Measurements from ENCODE around the gene ATG7. TPM values are rescaled to one million over a fixed set of nuclear protein-coding genes. Genes with fewer than 3 reads are reported as not detected.

ATG7 gene
- polyA plus RNA-seq, 2 donors = 5.8 to 13.1 TPM

- Histone ChIP-seq H3K27me3 (ENCODE audit: control insufficient read depth in 1 of 2, insufficient read depth in 2 of 2, low read length in 2 of 2) (no peaks in the 10 kb centered on the region), H3K4me1 (ENCODE audit: control insufficient read depth in 2 of 2, insufficient read depth in 2 of 2, low read length in 1 of 2) (no peaks in the 10 kb centered on the region), H3K4me3 (ENCODE audit: low read depth in 1 of 2, low read length in 2 of 2) (no peak overlapping the region), H3K27ac (ENCODE audit: low read depth in 2 of 2, low read length in 1 of 2) (no peak overlapping the region), H3K9me3 (ENCODE audit: control insufficient read depth in 2 of 2, insufficient read depth in 1 of 2, low read depth in 1 of 2, low read length in 1 of 2) (no peaks in the 10 kb centered on the region), H3K36me3 (ENCODE audit: control insufficient read depth in 2 of 2, insufficient read depth in 2 of 2, low read length in 1 of 2) (peaks cover 0 to 13% of the 10 kb centered on the region in 2 donors)
- WGBS, 2 donors = 83% methylated on average over 1 of the region's 1 CpG
Observed at GRCh38 chr3:11356269-11356668, 84.1 kb downstream of the ATG7 start.

GRCh38 chr3:11362600-11362999, 90.4 kb downstream of the ATG7 start:
- Histone ChIP-seq H3K27ac (ENCODE audit: low read depth in 2 of 2, low read length in 1 of 2) (no peak overlapping the region), H3K9me3 (ENCODE audit: control insufficient read depth in 2 of 2, insufficient read depth in 1 of 2, low read depth in 1 of 2, low read length in 1 of 2) (no peaks in the 10 kb centered on the region), H3K36me3 (ENCODE audit: control insufficient read depth in 2 of 2, insufficient read depth in 2 of 2, low read length in 1 of 2) (peaks cover 7 to 13% of the 10 kb centered on the region in 2 donors), H3K4me1 (ENCODE audit: control insufficient read depth in 2 of 2, insufficient read depth in 2 of 2, low read length in 1 of 2) (no peaks in the 10 kb centered on the region), H3K27me3 (ENCODE audit: control insufficient read depth in 1 of 2, insufficient read depth in 2 of 2, low read length in 2 of 2) (no peaks in the 10 kb centered on the region), H3K4me3 (ENCODE audit: low read depth in 1 of 2, low read length in 2 of 2) (no peak overlapping the region)
- 71 to 72% methylated on average over 5 of the region's 5 CpGs for WGBS, 2 donors

GRCh38 chr3:11363715-11364114, 91.5 kb downstream of the ATG7 start:
- H3K36me3 ChIP-seq (ENCODE audit: control insufficient read depth in 2 of 2, insufficient read depth in 2 of 2, low read length in 1 of 2) = peaks cover 7 to 9% of the 10 kb centered on the region in 2 donors
- H3K4me1 ChIP-seq (ENCODE audit: control insufficient read depth in 2 of 2, insufficient read depth in 2 of 2, low read length in 1 of 2) = no peaks in the 10 kb centered on the region
- WGBS, 2 donors = 79 to 80% methylated on average over 2 of the region's 2 CpGs
- H3K27me3 ChIP-seq (ENCODE audit: control insufficient read depth in 1 of 2, insufficient read depth in 2 of 2, low read length in 2 of 2) = no peaks in the 10 kb centered on the region
- H3K9me3 ChIP-seq (ENCODE audit: control insufficient read depth in 2 of 2, insufficient read depth in 1 of 2, low read depth in 1 of 2, low read length in 1 of 2) = no peaks in the 10 kb centered on the region
- no peak overlapping the region for H3K27ac ChIP-seq (ENCODE audit: low read depth in 2 of 2, low read length in 1 of 2)
- no peak overlapping the region for H3K4me3 ChIP-seq (ENCODE audit: low read depth in 1 of 2, low read length in 2 of 2)

GRCh38 chr3:11364181-11364580, 92.0 kb downstream of the ATG7 start:
- Histone ChIP-seq H3K27me3 (ENCODE audit: control insufficient read depth in 1 of 2, insufficient read depth in 2 of 2, low read length in 2 of 2) (no peaks in the 10 kb centered on the region), H3K9me3 (ENCODE audit: control insufficient read depth in 2 of 2, insufficient read depth in 1 of 2, low read depth in 1 of 2, low read length in 1 of 2) (no peaks in the 10 kb centered on the region), H3K36me3 (ENCODE audit: control insufficient read depth in 2 of 2, insufficient read depth in 2 of 2, low read length in 1 of 2) (peaks cover 7 to 9% of the 10 kb centered on the region in 2 donors), H3K4me1 (ENCODE audit: control insufficient read depth in 2 of 2, insufficient read depth in 2 of 2, low read length in 1 of 2) (no peaks in the 10 kb centered on the region), H3K4me3 (ENCODE audit: low read depth in 1 of 2, low read length in 2 of 2) (no peak overlapping the region), H3K27ac (ENCODE audit: low read depth in 2 of 2, low read length in 1 of 2) (no peak overlapping the region)
- 81 to 89% methylated on average over 2 of the region's 2 CpGs for WGBS, 2 donors

- peak overlapping the region; percentile 70 for H3K27ac ChIP-seq (ENCODE audit: low read depth in 2 of 2, low read length in 1 of 2)
- no peaks in the 10 kb centered on the region for H3K9me3 ChIP-seq (ENCODE audit: control insufficient read depth in 2 of 2, insufficient read depth in 1 of 2, low read depth in 1 of 2, low read length in 1 of 2)
- H3K4me3 ChIP-seq (ENCODE audit: low read depth in 1 of 2, low read length in 2 of 2) = no peak overlapping the region
- H3K27me3 ChIP-seq (ENCODE audit: control insufficient read depth in 1 of 2, insufficient read depth in 2 of 2, low read length in 2 of 2) = no peaks in the 10 kb centered on the region
- peaks cover 0 to 5% of the 10 kb centered on the region in 2 donors for H3K36me3 ChIP-seq (ENCODE audit: control insufficient read depth in 2 of 2, insufficient read depth in 2 of 2, low read length in 1 of 2)
- no peaks in the 10 kb centered on the region for H3K4me1 ChIP-seq (ENCODE audit: control insufficient read depth in 2 of 2, insufficient read depth in 2 of 2, low read length in 1 of 2)
- 9 to 13% methylated on average over 2 of the region's 2 CpGs for WGBS, 2 donors
Observed at GRCh38 chr3:11367143-11367693, 95.0 kb downstream of the ATG7 start.

- Histone ChIP-seq H3K9me3 (ENCODE audit: control insufficient read depth in 2 of 2, insufficient read depth in 1 of 2, low read depth in 1 of 2, low read length in 1 of 2) (no peaks in the 10 kb centered on the region), H3K27me3 (ENCODE audit: control insufficient read depth in 1 of 2, insufficient read depth in 2 of 2, low read length in 2 of 2) (no peaks in the 10 kb centered on the region), H3K27ac (ENCODE audit: low read depth in 2 of 2, low read length in 1 of 2) (no peak overlapping the region), H3K4me3 (ENCODE audit: low read depth in 1 of 2, low read length in 2 of 2) (no peak overlapping the region), H3K4me1 (ENCODE audit: control insufficient read depth in 2 of 2, insufficient read depth in 2 of 2, low read length in 1 of 2) (no peaks in the 10 kb centered on the region), H3K36me3 (ENCODE audit: control insufficient read depth in 2 of 2, insufficient read depth in 2 of 2, low read length in 1 of 2) (peaks cover 0 to 3% of the 10 kb centered on the region in 2 donors)
- 63 to 76% methylated on average over 3 of the region's 3 CpGs for WGBS, 2 donors
Observed at GRCh38 chr3:11370191-11370590, 98.0 kb downstream of the ATG7 start.

- Histone ChIP-seq H3K9me3 (ENCODE audit: control insufficient read depth in 2 of 2, insufficient read depth in 1 of 2, low read depth in 1 of 2, low read length in 1 of 2) (no peaks in the 10 kb centered on the region), H3K4me1 (ENCODE audit: control insufficient read depth in 2 of 2, insufficient read depth in 2 of 2, low read length in 1 of 2) (no peaks in the 10 kb centered on the region), H3K4me3 (ENCODE audit: low read depth in 1 of 2, low read length in 2 of 2) (no peak overlapping the region), H3K27ac (ENCODE audit: low read depth in 2 of 2, low read length in 1 of 2) (no peak overlapping the region), H3K27me3 (ENCODE audit: control insufficient read depth in 1 of 2, insufficient read depth in 2 of 2, low read length in 2 of 2) (no peaks in the 10 kb centered on the region), H3K36me3 (ENCODE audit: control insufficient read depth in 2 of 2, insufficient read depth in 2 of 2, low read length in 1 of 2) (no peaks in the 10 kb centered on the region)
- 87 to 93% methylated on average over 4 of the region's 4 CpGs for WGBS, 2 donors
Observed at GRCh38 chr3:11370966-11371365, 98.8 kb downstream of the ATG7 start.

- Histone ChIP-seq H3K4me3 (ENCODE audit: low read depth in 1 of 2, low read length in 2 of 2) (no peak overlapping the region), H3K4me1 (ENCODE audit: control insufficient read depth in 2 of 2, insufficient read depth in 2 of 2, low read length in 1 of 2) (no peaks in the 10 kb centered on the region), H3K27me3 (ENCODE audit: control insufficient read depth in 1 of 2, insufficient read depth in 2 of 2, low read length in 2 of 2) (no peaks in the 10 kb centered on the region), H3K9me3 (ENCODE audit: control insufficient read depth in 2 of 2, insufficient read depth in 1 of 2, low read depth in 1 of 2, low read length in 1 of 2) (no peaks in the 10 kb centered on the region), H3K27ac (ENCODE audit: low read depth in 2 of 2, low read length in 1 of 2) (no peak overlapping the region), H3K36me3 (ENCODE audit: control insufficient read depth in 2 of 2, insufficient read depth in 2 of 2, low read length in 1 of 2) (no peaks in the 10 kb centered on the region)
- WGBS, 2 donors = 75 to 89% methylated on average over 10 of the region's 10 CpGs
Observed at GRCh38 chr3:11371747-11372146, 99.5 kb downstream of the ATG7 start.

GRCh38 chr3:11373235-11373634, 101.0 kb downstream of the ATG7 start:
- H3K36me3 ChIP-seq (ENCODE audit: control insufficient read depth in 2 of 2, insufficient read depth in 2 of 2, low read length in 1 of 2) = no peaks in the 10 kb centered on the region
- H3K9me3 ChIP-seq (ENCODE audit: control insufficient read depth in 2 of 2, insufficient read depth in 1 of 2, low read depth in 1 of 2, low read length in 1 of 2) = no peaks in the 10 kb centered on the region
- H3K27ac ChIP-seq (ENCODE audit: low read depth in 2 of 2, low read length in 1 of 2) = no peak overlapping the region
- no peaks in the 10 kb centered on the region for H3K27me3 ChIP-seq (ENCODE audit: control insufficient read depth in 1 of 2, insufficient read depth in 2 of 2, low read length in 2 of 2)
- H3K4me1 ChIP-seq (ENCODE audit: control insufficient read depth in 2 of 2, insufficient read depth in 2 of 2, low read length in 1 of 2) = no peaks in the 10 kb centered on the region
- H3K4me3 ChIP-seq (ENCODE audit: low read depth in 1 of 2, low read length in 2 of 2) = no peak overlapping the region
- 78 to 84% methylated on average over 4 of the region's 4 CpGs for WGBS, 2 donors

- Histone ChIP-seq H3K27me3 (ENCODE audit: control insufficient read depth in 1 of 2, insufficient read depth in 2 of 2, low read length in 2 of 2) (no peaks in the 10 kb centered on the region), H3K4me1 (ENCODE audit: control insufficient read depth in 2 of 2, insufficient read depth in 2 of 2, low read length in 1 of 2) (no peaks in the 10 kb centered on the region), H3K9me3 (ENCODE audit: control insufficient read depth in 2 of 2, insufficient read depth in 1 of 2, low read depth in 1 of 2, low read length in 1 of 2) (no peaks in the 10 kb centered on the region), H3K27ac (ENCODE audit: low read depth in 2 of 2, low read length in 1 of 2) (no peak overlapping the region), H3K36me3 (ENCODE audit: control insufficient read depth in 2 of 2, insufficient read depth in 2 of 2, low read length in 1 of 2) (no peaks in the 10 kb centered on the region), H3K4me3 (ENCODE audit: low read depth in 1 of 2, low read length in 2 of 2) (no peak overlapping the region)
- 91 to 94% methylated on average over 2 of the region's 2 CpGs for WGBS, 2 donors
Observed at GRCh38 chr3:11373654-11374053, 101.5 kb downstream of the ATG7 start.
